ENCODE measurements around the gene SLC10A1.
A peak's percentile ranks its signal among the peaks of the same experiment; 100 is the strongest.
"Not testable (repeated sequence)": the region's sequence is repeated elsewhere in the genome, so short reads cannot be mapped to it uniquely, and the experiment has no call there.

Gene SLC10A1

GRCh38 chr14:69769623-69770022, 27.4 kb downstream of the SLC10A1 start:
- DNase-seq (ENCODE audit: low spot score) = no peak

GRCh38 chr14:69768873-69769272, 28.2 kb downstream of the SLC10A1 start:
- no peak for DNase-seq (ENCODE audit: low spot score)

- DNase-seq (ENCODE audit: low spot score) = peak; percentile 91
Observed at GRCh38 chr14:69767369-69767999, 29.6 kb downstream of the SLC10A1 start.

GRCh38 chr14:69766984-69767368, 30.1 kb downstream of the SLC10A1 start, which contains the start of gene SRSF5:
TSS of gene SRSF5 (plus strand) at chr14:69767142. CDS start at chr14:69768157, 1,015 bp downstream.
- peak; percentile 93 for DNase-seq (ENCODE audit: low spot score)

GRCh38 chr14:69763761-69764510, 33.1 kb downstream of the SLC10A1 start:
- DNase-seq (ENCODE audit: low spot score) = no peak

GRCh38 chr14:69760810-69761209, 36.2 kb downstream of the SLC10A1 start:
- DNase-seq (ENCODE audit: low spot score) = no peak

- DNase-seq (ENCODE audit: low spot score) = no peak
Observed at GRCh38 chr14:69756298-69756697, 40.7 kb downstream of the SLC10A1 start.

GRCh38 chr14:69755784-69756183, 41.3 kb downstream of the SLC10A1 start:
- no peak for DNase-seq (ENCODE audit: low spot score)

- no peak for DNase-seq (ENCODE audit: low spot score)
Observed at GRCh38 chr14:69755296-69755695, 41.7 kb downstream of the SLC10A1 start.

GRCh38 chr14:69754487-69754886, 42.6 kb downstream of the SLC10A1 start:
- no peak for DNase-seq (ENCODE audit: low spot score)

- no peak for DNase-seq (ENCODE audit: low spot score)
Observed at GRCh38 chr14:69753860-69754259, 43.2 kb downstream of the SLC10A1 start.

- no peak for DNase-seq (ENCODE audit: low spot score)
Observed at GRCh38 chr14:69752773-69753172, 44.3 kb downstream of the SLC10A1 start.

- DNase-seq (ENCODE audit: low spot score) = no peak
Observed at GRCh38 chr14:69750495-69750894, 46.5 kb downstream of the SLC10A1 start.

- no peak for DNase-seq (ENCODE audit: low spot score)
Observed at GRCh38 chr14:69749956-69750355, 47.1 kb downstream of the SLC10A1 start.

- DNase-seq (ENCODE audit: low spot score) = no peak
Observed at GRCh38 chr14:69741055-69741454, 56.0 kb downstream of the SLC10A1 start.

- not testable (repeated sequence) for DNase-seq (ENCODE audit: low spot score)
Observed at GRCh38 chr14:69736405-69736804, 60.6 kb downstream of the SLC10A1 start.

- DNase-seq (ENCODE audit: low spot score) = not testable (repeated sequence)
Observed at GRCh38 chr14:69731919-69732598, 65.0 kb downstream of the SLC10A1 start.

GRCh38 chr14:69727860-69728259, 69.2 kb downstream of the SLC10A1 start:
- no peak for DNase-seq (ENCODE audit: low spot score)

- peak; percentile 85 for DNase-seq (ENCODE audit: low spot score)
Observed at GRCh38 chr14:69726761-69727511, 70.1 kb downstream of the SLC10A1 start.
